Peyer's patch (tissue), 4 donors: ENCODE data around the gene TMEM243. TPM values are rescaled to one million over a fixed set of nuclear protein-coding genes. Genes with fewer than 3 reads are reported as not detected.

Source experiments
- DNase-seq, 3 donors: peaks; one replicate each; pipeline ENCODE4 v3.0.0-alpha.2; 2017 to 2019
- H3K27ac ChIP-seq, 4 donors: fragments of 200-600 bp; sonication (generic); one replicate each; pipeline ENCODE4 v1.5.1; 2016 to 2019
- H3K27me3 ChIP-seq, 2 donors: fragments of 200-600 bp; sonication (generic); one replicate each; pipeline ENCODE4 v1.5.1; 2019
- H3K36me3 ChIP-seq, 3 donors: fragments of 200-600 bp; sonication (generic); one replicate each; pipeline ENCODE4 v1.5.1; 2016 to 2019
- H3K4me1 ChIP-seq, 4 donors: fragments of 200-600 bp; sonication (generic); one replicate each; pipeline ENCODE4 v1.5.1; 2016 to 2019
- H3K4me3 ChIP-seq, 4 donors: fragments of 200-600 bp; sonication (generic); 1 replicate in 3 of 4; 2 replicates in 1 of 4; pipeline ENCODE4 v1.5.1; 2016 to 2019; ENCODE audit warnings: mild to moderate bottlenecking in 1 of 4
- H3K9me3 ChIP-seq, 4 donors: fragments of 200-600 bp; sonication (generic); one replicate each; pipeline ENCODE4 v1.5.1; 2016 to 2019; ENCODE audit warnings: mild to moderate bottlenecking in 1 of 4
- POLR2A ChIP-seq, 2 donors: fragments of 450-650 bp; IDR thresholded peaks; one replicate each; pipeline ENCODE4 v1.5.1; 2017; ENCODE audit warnings: antibody characterized with exemption in 2 of 2, mild to moderate bottlenecking in 2 of 2, moderate library complexity in 2 of 2
- total RNA-seq, 4 donors: library from RNA; depleted of rRNA; stranded (reverse); fragments of >200 nt; gene quantifications; one replicate each; pipeline ENCODE4 v1.1.0, GENCODE V29; 2016
- TF ChIP-seq, protein P1 (sequence below), 6 experiments: fragments of 450-650 bp in 4 of 6; fragments of 200-600 bp in 2 of 6; sonication (generic) in 1 of 6; IDR thresholded peaks; one replicate each; pipeline ENCODE4 v1.5.1; 2017 to 2019; ENCODE audit warnings: antibody characterized with exemption in 6 of 6, mild to moderate bottlenecking in 3 of 6, moderate library complexity in 1 of 6

The TMEM243 gene
- total RNA-seq, 4 donors from 2014 or later = 29.0 to 88.3 (median 43.6) TPM

DNA sequence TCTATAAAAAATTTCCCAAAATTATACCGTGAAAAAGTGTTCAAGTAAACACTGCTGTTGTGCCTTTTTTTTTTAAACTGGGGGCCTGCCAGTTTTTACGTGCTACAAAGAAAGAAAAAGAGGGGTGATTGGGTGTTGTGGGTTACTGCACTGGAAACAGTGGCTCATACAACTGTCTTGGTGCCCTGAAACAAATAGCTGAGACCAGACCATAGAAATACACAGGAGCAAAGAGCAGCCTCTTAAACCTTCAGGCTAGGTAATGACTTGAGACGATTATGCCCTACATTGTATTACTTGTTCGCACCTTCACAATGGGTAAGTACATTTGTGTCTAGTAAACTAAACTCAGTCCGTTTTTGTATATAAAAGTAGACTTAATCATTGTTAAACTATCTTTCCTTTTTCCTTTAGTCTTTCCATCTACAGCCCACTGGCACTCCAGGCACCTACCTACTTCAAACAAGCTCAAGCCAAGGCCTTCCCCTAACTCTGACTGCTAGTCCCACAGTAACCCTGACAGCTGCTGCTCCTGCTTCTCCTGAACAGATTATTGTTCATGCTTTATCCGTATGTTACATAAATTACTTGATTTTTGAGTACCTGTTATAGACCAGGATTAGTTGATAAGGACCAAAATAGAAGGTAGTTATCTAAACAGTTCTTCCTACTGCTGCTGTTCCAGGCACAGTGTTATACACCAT, 26.6 kb downstream of the TMEM243 start:
- H3K4me3 ChIP-seq = no peak overlapping the region
- no peaks in the 10 kb centered on the region for H3K9me3 ChIP-seq
- no peak overlapping the region for H3K27ac ChIP-seq
- no peaks in the 10 kb centered on the region for H3K27me3 ChIP-seq
- TF ChIP-seq, protein P1, sequence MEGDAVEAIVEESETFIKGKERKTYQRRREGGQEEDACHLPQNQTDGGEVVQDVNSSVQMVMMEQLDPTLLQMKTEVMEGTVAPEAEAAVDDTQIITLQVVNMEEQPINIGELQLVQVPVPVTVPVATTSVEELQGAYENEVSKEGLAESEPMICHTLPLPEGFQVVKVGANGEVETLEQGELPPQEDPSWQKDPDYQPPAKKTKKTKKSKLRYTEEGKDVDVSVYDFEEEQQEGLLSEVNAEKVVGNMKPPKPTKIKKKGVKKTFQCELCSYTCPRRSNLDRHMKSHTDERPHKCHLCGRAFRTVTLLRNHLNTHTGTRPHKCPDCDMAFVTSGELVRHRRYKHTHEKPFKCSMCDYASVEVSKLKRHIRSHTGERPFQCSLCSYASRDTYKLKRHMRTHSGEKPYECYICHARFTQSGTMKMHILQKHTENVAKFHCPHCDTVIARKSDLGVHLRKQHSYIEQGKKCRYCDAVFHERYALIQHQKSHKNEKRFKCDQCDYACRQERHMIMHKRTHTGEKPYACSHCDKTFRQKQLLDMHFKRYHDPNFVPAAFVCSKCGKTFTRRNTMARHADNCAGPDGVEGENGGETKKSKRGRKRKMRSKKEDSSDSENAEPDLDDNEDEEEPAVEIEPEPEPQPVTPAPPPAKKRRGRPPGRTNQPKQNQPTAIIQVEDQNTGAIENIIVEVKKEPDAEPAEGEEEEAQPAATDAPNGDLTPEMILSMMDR (IDR thresholded peaks at IDR 0.05) = no peak
- TF ChIP-seq POLR2A (IDR thresholded peaks at IDR 0.05) = no peak
- no peaks in the 10 kb centered on the region for H3K4me1 ChIP-seq
- peaks cover 0 to 95% (median 0%) of the 10 kb centered on the region in 3 donors for H3K36me3 ChIP-seq
- no peak for DNase-seq

DNA sequence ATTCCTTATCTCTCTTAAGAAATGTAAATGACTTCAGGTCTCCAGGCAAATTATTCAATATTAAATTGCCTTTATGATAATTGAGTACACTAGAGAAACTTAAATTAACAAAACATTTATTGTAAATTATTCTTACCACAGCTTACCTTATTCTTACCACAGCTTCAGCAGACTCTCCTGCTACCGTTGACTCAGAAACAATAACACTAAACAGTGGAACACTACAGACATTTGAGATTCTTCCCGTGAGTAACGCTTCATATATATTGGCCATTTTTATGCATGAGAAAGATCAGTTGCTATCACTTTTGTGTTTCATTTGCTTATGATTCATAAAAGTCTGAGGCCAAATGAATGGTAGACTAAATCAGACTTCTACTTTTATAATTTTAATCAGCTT, 28.7 kb downstream of the TMEM243 start:
- peaks cover 0 to 99% (median 0%) of the 10 kb centered on the region in 3 donors for H3K36me3 ChIP-seq
- H3K4me1 ChIP-seq = no peaks in the 10 kb centered on the region
- H3K4me3 ChIP-seq = no peak overlapping the region
- TF ChIP-seq, protein P1 (IDR thresholded peaks at IDR 0.05) = no peak
- no peak for TF ChIP-seq POLR2A (IDR thresholded peaks at IDR 0.05)
- no peak overlapping the region for H3K27ac ChIP-seq
- DNase-seq = no peak
- H3K27me3 ChIP-seq = no peaks in the 10 kb centered on the region
- no peaks in the 10 kb centered on the region for H3K9me3 ChIP-seq

DNA sequence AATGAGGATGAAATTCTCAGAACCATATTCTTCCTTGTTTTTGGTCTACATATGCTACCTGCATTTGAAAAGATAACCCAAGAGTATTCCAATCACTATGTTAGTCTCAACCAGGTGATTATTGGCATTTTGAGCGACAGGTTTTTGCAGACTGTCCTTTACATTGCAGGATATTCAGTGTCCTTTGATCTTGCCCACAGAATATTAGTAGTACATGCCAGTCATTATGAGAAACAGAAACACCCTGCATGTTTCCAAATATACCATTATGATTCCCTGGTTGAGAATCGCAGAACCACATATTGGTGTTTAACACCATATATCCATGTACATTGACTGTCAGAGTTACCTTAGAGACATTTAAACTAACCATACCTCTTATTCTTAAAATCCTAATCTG, 30.6 kb downstream of the TMEM243 start:
- Histone ChIP-seq H3K9me3 (no peaks in the 10 kb centered on the region), H3K36me3 (peaks cover 0 to 99% (median 0%) of the 10 kb centered on the region in 3 donors), H3K27me3 (no peaks in the 10 kb centered on the region), H3K27ac (no peak overlapping the region), H3K4me1 (no peaks in the 10 kb centered on the region), H3K4me3 (no peak overlapping the region)
- no peak for TF ChIP-seq POLR2A (IDR thresholded peaks at IDR 0.05)
- TF ChIP-seq, protein P1 (IDR thresholded peaks at IDR 0.05) = no peak
- DNase-seq = no peak

DNA sequence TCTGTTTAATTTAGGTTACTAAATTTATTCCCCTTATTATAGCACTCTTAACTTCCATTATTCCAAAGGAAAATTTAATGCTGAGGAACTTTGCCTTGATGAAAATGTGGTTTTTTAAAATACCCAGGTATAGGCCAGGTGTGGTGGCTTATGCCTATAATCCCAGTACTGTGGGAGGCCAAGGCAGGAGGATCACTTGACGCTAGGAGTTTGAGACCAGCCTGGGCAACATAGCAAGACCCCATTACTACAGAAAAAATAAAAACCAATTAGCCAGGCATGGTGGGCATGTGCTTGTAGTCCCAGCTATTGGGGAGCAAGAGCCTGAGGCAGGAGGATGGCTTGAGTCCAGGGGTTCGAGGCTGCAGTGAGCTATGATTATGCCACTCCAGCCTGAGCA, 32.4 kb downstream of the TMEM243 start:
- Histone ChIP-seq H3K9me3 (no peaks in the 10 kb centered on the region), H3K4me3 (no peak overlapping the region), H3K36me3 (peaks cover 0 to 99% (median 0%) of the 10 kb centered on the region in 3 donors), H3K27me3 (no peaks in the 10 kb centered on the region), H3K4me1 (no peaks in the 10 kb centered on the region), H3K27ac (no peak overlapping the region)
- DNase-seq = no peak
- TF ChIP-seq POLR2A (IDR thresholded peaks at IDR 0.05) = no peak
- TF ChIP-seq, protein P1 (IDR thresholded peaks at IDR 0.05) = no peak

DNA sequence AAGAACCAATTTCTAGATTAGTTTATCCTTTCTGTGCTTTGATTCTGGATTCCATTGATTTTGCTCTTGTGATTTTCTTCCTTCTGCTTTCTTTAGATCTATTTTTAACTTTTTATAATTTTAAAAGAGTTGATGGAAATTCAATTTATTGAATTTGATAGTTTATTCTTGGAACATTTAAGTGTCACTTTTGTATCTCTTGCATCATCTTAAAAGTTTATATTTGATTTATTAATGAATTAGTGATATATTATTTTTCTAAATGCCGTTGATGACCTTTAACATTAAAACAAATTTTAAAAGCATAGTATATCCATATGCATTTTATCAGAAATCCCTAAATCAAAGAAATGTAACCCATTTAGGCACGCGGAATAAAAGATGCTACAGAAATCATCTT, 40.4 kb downstream of the TMEM243 start:
- TF ChIP-seq POLR2A (IDR thresholded peaks at IDR 0.05) = no peak
- TF ChIP-seq, protein P1 (IDR thresholded peaks at IDR 0.05) = no peak
- Histone ChIP-seq H3K27me3 (no peaks in the 10 kb centered on the region), H3K4me3 (no peak overlapping the region), H3K27ac (no peak overlapping the region), H3K36me3 (peaks cover 0 to 87% (median 0%) of the 10 kb centered on the region in 3 donors), H3K9me3 (no peaks in the 10 kb centered on the region), H3K4me1 (no peaks in the 10 kb centered on the region)
- no peak for DNase-seq
